Articular chondrocyte of knee joint (primary cell): ENCODE data around the gene TBC1D9B. TPM values are rescaled to one million over a fixed set of nuclear protein-coding genes. Genes with fewer than 3 reads are reported as not detected.

Experiments
- small RNA-seq: library from RNA; depleted of rRNA; stranded (forward); fragments of <200 nt; gene quantifications from one replicate; pipeline ENCODE3, GENCODE V24; 2012
- total RNA-seq: library from RNA; depleted of rRNA; stranded (reverse); fragments of >200 nt; gene quantifications from 2 replicates; pipeline ENCODE4 v1.2.3, GENCODE V29; 2012

The TBC1D9B gene
- total RNA-seq = 59.1 and 66.2 TPM in 2 replicates

DNA sequence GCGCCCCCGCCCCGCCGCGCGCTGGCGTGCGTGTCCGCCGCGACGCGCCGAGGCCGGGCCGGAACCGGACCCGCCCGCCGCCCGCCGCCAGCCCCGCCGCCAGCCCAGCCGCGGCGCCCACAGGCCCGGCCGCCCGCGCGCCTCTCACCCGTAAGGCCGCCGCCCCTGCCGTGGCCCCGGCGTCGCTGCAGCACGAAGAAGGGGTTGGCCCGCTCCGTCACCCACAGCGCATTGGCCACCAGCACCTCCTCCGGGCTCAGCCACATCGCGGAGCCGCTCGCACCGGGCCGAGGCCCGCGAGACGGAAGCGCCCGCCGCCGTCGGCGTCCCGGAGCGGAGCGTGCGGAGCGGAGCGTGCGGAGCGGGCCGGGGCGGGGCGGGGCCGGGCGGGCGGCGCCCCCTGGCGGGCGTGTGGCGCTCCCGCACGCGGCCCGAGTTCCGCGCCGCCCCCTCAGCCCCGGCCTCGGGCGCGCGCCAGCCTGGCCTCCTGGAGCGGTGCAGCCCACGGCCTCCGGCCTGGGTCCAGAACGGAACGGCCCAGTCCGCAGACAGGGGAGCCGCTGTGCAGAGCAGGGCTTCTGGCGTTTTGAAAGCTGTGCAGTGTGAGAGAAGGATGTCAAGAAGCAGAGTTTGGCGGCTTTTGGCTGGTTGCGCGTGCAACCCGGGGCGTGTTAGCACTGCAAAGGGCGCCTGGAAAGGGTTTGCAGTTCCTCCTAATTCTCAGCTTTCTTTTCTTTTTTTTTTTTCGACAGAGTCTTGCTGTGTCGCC, at the start of gene TBC1D9B:
TSS of gene TBC1D9B (minus strand) at position 342 of the 769 bp plus-strand sequence. CDS start at position 266, 76 bp downstream.

DNA sequence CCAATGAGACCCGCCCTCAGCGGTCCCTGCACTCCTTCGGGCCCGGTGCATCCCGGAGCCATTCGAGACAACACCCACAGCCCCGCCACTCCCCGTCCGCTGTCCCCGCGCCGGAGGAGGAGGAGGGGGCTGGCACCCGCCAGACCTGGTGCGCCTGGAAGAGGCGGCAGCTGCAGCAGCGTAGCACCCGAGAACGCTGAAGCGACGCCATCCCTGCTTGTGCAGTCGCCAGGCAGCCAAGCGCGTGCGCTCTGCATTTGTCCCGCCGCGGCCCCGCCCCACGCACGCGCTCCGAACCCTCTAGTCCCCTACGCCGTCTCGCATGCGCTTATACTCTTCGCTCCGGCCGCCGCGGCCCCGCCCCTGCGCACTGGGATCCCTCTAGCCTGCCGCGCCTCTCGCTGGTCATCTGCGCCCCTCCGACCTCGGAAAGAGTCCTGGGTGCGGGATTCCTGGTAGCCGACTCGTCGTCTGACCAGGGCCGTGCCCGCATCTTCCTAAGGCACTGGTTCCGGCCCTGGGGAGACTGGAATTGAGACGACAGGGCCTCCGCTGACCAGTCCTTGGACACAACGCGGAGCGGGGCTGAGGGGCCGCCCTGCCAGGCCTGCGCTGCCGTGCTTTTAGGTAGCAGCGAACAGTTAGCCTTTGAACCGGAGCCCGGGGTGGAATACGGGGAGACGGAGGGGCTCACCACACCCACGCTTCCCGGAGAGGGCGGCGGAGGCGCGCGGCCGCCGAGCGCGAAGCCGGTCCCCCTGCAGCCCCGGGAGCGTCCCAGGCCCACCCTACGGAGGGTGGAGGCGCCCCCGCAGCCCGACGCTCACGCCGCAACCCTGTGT, 48.9 kb downstream of the TBC1D9B start, which contains the start of gene MRNIP:
TSS of gene MRNIP (minus strand) at position 232 of the 842 bp plus-strand sequence. CDS start at position 211, 21 bp downstream.

DNA sequence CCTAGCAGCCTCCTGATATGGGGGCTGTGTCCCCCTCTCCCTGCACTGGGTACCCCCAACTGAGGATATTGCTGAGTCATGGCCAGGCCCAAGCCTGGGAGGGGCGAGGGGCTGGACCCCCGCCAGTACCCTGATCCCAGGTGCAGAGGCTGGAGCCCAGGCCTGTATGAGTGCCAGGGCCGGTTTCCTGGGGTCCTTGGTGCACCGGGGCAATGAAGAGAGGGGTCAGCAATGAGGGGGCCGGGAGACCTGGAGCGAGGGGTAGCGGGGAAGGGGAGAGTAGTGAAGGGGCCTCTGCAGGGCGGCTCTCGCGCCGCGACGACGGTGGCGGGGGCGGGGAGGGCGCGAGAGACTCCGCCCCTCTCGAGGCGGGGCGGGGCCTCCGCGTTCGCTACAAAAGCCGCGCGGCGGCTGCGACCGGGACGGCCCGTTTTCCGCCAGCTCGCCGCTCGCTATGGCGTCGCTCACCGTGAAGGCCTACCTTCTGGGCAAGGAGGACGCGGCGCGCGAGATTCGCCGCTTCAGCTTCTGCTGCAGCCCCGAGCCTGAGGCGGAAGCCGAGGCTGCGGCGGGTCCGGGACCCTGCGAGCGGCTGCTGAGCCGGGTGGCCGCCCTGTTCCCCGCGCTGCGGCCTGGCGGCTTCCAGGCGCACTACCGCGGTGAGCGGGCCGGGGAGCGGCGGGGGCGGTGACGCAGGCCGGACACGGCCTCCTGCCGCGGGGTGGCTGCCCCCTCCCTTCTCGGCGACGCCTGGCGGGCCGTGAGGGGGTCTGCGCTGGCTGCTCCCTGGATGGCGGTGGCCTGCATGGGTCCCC, 87.0 kb downstream of the TBC1D9B start, which contains the start of gene SQSTM1:
TSS of gene SQSTM1 (plus strand) at position 423 of the 815 bp plus-strand sequence. CDS start at position 455, 32 bp downstream.

Small RNA genes within 50 kb of the gene (small RNA-seq; reads per million reads assigned to genes)
- not detected for gene RF00019

Other genes with a start within 250 kb of the TBC1D9B start
- gene CBY3, start 226.9 kb downstream of the TBC1D9B start, total RNA-seq = not detected in 2 replicates
- gene CANX, start 208.9 kb downstream of the TBC1D9B start, total RNA-seq = 842 and 930 TPM in 2 replicates
- gene MAML1, start 175.1 kb downstream of the TBC1D9B start, total RNA-seq = 9.7 and 10.1 TPM in 2 replicates
- gene LTC4S, start 113.9 kb downstream of the TBC1D9B start, total RNA-seq = 0.86 and 3.4 TPM in 2 replicates
- 77.6 and 81.9 TPM in 2 replicates for gene MGAT4B, start 101.0 kb downstream of the TBC1D9B start, total RNA-seq
- 628 and 739 TPM in 2 replicates for gene SQSTM1, start 87.0 kb downstream of the TBC1D9B start, total RNA-seq
- gene MRNIP, start 49.1 kb downstream of the TBC1D9B start, total RNA-seq = 12.2 and 14.4 TPM in 2 replicates
- gene RNF130, start 163.9 kb upstream of the TBC1D9B start, total RNA-seq = 41.1 and 46.4 TPM in 2 replicates